PC-3 (cell line): Measurements from ENCODE around the gene TPK1.
"Not testable (repeated sequence)": the region's sequence is repeated elsewhere in the genome, so short reads cannot be mapped to it uniquely, and the experiment has no call there.

ENCODE experiments used
- EZH2 ChIP-seq: fragments of 300-600 bp; sonication (generic); IDR thresholded peaks from one replicate; pipeline ENCODE4 v1.6.1; 2017; ENCODE audit warnings: antibody characterized with exemption, mild to moderate bottlenecking, low read length; ENCODE audit not compliant: unreplicated experiment
- TF ChIP-seq, protein P1 (sequence below): fragments of 300-600 bp; sonication (generic); conservative IDR thresholded peaks from 2 replicates; pipeline ENCODE4 v1.5.1; 2017; ENCODE audit warnings: antibody characterized with exemption, low read depth, mild to moderate bottlenecking, low read length

DNA sequence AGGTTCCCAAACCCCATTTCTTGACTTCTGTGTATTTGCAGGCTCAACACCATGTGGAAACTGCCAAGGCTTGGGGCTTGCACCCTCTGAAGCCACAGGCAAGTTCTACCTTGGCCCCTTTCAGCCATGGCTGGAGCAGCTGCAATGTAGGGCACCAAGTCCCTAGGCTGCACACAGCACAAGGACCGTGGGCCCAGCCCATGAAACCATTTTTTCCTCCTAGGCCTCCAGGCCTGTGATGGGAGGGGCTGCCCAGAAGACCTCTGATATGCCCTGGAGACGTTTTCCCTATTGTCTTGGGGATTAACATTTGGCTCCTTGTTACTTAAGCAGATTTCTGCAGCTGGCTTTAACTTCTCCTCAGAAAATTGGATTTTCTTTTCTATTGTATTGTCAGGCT is 408.3 kb downstream of the TPK1 start:
- TF ChIP-seq, protein P1, sequence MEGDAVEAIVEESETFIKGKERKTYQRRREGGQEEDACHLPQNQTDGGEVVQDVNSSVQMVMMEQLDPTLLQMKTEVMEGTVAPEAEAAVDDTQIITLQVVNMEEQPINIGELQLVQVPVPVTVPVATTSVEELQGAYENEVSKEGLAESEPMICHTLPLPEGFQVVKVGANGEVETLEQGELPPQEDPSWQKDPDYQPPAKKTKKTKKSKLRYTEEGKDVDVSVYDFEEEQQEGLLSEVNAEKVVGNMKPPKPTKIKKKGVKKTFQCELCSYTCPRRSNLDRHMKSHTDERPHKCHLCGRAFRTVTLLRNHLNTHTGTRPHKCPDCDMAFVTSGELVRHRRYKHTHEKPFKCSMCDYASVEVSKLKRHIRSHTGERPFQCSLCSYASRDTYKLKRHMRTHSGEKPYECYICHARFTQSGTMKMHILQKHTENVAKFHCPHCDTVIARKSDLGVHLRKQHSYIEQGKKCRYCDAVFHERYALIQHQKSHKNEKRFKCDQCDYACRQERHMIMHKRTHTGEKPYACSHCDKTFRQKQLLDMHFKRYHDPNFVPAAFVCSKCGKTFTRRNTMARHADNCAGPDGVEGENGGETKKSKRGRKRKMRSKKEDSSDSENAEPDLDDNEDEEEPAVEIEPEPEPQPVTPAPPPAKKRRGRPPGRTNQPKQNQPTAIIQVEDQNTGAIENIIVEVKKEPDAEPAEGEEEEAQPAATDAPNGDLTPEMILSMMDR, result not testable (repeated sequence)
- not testable (repeated sequence) for TF ChIP-seq EZH2
